ENCODE results near the gene SPNS3.
A peak's percentile ranks its signal among the peaks of the same experiment; 100 is the strongest.

Gene SPNS3

DNA sequence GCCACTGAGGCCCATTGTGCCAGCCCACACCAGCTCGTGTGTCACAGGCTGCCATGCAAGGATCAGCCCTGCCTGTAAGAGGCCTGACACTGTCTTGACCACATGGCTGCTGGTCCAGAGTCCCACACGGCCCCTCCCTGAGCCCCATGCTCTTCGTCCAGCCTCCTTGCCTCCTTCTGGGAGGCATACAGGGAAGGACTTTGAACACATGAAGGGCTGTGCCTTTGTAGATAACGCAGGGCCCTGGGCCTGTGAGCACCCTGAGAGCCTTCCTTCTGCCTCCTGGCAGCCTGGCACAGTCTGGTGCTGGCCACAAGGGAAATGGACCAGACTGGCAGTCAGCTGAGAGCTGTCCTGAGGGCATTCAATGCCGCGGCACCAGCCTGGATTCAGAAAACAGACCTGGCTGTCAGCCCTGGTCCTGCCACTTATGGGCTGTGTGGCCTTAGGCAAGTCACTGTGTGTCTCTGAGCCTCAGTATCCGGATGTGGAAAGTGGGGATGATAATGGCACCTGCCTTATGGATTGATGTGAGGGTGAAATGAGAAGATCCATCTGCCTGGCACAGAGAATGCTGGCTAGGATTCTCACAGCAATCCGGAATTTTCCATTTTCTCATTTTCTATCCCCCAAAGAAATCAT is 45.7 kb downstream of the SPNS3 start:
- DNase-seq (ENCODE audit: low read depth in 1 of 2, low spot score in 1 of 2) = no peak
- no peak for TF ChIP-seq JUND (IDR thresholded peaks at IDR 0.05; ENCODE audit: low read depth)
- in situ Hi-C loops (cut with HindIII; ENCODE audit: low pct_unique_long_range_greater_than_20kb, low sequenced_read_pairs) = no loop called here

DNA sequence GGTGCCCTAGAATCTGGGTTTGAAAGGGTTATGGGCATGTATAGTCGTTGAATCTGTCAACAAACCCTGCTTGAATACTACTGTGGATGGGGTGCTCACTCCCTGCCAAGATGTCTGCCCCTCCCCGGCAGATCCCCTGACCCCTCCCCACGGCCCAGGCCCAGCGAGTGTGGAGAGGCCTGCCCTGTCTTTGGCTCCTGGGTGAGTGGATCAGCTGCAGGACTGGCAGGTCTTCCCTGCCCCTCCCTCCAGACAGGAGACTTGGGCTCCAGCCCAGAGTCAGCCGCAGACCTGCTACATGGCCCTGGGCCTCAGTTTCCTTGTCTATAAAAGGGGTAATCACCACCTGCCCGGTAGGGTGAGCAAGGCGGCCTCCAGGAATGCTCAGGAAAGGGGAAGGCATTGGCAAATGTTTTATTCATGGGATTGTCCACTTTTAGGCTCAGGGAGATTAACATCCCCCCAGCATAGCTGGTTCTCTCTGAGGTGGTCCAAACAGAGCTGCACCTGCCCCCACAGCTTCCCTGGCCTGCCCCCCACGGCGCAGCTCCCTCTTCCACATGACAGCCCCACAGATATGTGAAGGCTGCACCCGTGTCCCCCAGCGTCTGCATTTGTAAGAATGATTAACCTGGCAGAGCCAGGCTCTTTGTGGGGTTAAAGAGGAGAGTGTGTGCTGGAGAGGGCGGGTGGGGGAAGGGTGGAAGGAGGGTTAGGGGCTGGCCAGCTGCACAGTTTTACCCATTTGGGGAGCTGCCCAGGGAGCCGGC is 46.4 kb downstream of the SPNS3 start:
- in situ Hi-C loops (cut with HindIII; ENCODE audit: low pct_unique_long_range_greater_than_20kb, low sequenced_read_pairs) = no loop called here
- no peak for DNase-seq (ENCODE audit: low read depth in 1 of 2, low spot score in 1 of 2)
- no peak for TF ChIP-seq JUND (IDR thresholded peaks at IDR 0.05; ENCODE audit: low read depth)

DNA sequence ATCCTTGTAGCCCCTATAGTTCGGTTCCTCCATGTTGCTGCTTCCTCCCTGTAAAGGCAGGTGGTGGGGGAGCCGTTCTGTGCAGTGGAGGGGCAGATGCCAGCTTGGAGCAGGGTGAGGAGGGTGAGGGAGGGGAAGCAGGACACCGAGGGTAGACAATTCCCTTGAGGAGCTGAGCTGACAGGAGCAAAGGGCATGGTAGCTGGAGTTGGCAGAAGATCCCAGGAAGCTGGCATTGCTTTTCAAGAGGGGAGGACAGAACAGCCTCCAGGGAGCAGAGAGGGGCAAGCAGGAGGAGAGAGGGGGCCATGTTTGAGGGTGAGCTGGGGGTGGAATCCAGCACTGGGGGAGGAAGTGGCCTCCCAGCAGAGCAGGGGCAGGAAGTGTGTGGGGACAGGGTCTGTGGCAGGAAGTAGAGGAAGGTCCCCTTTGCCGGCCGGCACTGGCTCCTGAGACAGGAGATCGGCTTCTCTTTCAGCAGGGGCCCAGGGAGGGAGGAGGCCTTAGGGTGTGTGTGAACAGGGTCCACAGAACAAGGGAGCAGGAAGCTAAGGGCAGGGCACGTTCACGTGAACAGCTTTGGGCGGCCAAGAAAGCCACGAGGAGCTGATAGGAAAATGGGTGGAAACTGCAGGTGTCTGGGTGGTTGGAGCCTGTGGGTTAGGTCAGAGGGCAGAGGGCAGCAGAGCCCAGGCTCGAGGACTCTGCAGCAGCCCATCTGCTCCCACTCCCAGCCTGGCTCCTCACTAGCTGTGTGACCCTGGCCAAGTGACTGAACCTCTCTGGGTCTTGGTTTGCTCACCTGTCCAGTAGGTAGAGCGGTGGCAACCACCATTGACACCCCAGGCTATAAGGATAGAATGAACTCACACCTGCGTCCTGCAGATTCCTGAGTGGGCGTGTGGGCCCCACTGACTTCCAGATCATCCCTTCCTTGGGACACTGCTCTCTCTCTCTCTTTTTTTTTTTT is 47.5 kb downstream of the SPNS3 start:
- in situ Hi-C loops (cut with HindIII; ENCODE audit: low pct_unique_long_range_greater_than_20kb, low sequenced_read_pairs) = no loop called here
- DNase-seq (ENCODE audit: low read depth in 1 of 2, low spot score in 1 of 2) = no peak
- no peak for TF ChIP-seq JUND (IDR thresholded peaks at IDR 0.05; ENCODE audit: low read depth)

DNA sequence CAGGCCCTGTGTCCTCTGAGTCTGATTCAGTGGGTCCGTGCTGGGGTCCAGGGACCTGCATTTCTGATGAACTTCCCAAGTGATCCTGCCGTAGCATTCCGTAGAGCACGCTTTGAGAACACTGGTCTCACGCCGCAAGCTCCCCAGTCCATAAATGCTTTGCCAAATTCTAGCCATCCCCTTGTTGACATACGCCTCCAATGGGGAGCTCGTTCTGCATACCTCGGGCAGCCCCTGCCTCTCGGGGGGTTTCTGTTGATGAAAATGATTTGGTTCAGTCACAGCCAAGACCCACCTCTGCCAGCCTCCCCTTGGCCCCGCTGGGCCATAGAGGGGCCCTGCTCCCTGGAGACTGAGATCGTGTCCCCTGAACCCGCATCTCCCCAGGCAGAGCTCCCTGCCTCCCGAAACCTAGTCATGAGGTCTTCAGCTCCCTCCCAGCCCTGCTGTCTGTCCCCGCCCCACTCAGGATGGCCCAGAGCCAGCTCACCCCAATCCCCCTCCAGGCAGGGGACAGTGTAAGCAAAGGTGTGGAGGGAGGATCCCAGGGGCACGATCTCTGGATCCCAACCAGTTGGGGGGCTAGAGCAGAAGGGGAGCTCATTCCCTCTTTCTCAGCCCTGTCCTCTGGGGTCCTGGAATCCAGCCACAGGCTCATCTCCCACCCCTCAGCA is 48.7 kb downstream of the SPNS3 start:
- TF ChIP-seq JUND (IDR thresholded peaks at IDR 0.05; ENCODE audit: low read depth) = no peak
- DNase-seq (ENCODE audit: low read depth in 1 of 2, low spot score in 1 of 2) = peak in 1 of 2 experiments; percentile 67
- in situ Hi-C loops (cut with HindIII; ENCODE audit: low pct_unique_long_range_greater_than_20kb, low sequenced_read_pairs) = no loop called here

DNA sequence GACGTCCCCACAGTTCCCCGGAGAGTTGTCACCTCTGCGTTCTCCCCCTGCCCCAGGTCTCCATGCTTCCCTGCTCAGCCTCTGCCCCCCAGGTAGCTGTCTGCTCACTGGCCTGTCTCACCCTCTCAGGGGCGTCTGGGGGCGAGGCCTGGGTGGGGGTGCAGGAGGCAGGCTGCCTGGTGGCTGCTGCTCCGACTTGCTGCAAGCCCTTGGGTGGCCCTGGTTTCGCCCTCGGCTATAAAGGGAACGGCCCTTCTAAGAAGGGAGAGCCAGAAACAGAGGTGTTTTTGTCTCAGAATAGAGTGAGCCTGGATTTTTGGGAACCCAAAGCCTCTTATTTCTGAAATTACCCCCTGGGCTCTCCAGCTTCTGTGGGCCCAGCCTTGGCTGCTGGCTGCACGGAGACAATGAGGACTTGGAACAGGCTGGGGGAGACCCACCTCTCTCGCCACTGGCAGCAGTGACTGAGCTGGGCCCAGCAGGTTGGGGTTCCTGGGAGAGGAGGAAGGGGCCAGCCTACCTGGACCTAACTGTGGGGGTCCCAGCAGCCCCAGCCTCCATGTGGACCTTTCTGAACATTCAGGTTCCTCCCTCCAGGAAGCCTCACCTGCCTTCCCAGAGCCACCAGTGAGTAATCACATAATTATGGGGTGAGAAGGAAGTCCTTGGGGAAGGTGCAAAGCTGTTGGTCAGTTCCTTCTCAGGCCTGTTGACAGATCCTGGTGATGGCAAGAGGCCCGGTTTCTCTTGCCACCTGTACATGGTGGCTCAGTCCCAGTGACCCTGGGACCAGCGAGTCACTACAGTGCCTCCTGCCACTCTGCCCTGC is 49.5 kb downstream of the SPNS3 start:
- in situ Hi-C loops (cut with HindIII; ENCODE audit: low pct_unique_long_range_greater_than_20kb, low sequenced_read_pairs) = no loop called here
- TF ChIP-seq JUND (IDR thresholded peaks at IDR 0.05; ENCODE audit: low read depth) = peak; percentile 83
- DNase-seq (ENCODE audit: low read depth in 1 of 2, low spot score in 1 of 2) = peak; percentile 89 to 94

DNA sequence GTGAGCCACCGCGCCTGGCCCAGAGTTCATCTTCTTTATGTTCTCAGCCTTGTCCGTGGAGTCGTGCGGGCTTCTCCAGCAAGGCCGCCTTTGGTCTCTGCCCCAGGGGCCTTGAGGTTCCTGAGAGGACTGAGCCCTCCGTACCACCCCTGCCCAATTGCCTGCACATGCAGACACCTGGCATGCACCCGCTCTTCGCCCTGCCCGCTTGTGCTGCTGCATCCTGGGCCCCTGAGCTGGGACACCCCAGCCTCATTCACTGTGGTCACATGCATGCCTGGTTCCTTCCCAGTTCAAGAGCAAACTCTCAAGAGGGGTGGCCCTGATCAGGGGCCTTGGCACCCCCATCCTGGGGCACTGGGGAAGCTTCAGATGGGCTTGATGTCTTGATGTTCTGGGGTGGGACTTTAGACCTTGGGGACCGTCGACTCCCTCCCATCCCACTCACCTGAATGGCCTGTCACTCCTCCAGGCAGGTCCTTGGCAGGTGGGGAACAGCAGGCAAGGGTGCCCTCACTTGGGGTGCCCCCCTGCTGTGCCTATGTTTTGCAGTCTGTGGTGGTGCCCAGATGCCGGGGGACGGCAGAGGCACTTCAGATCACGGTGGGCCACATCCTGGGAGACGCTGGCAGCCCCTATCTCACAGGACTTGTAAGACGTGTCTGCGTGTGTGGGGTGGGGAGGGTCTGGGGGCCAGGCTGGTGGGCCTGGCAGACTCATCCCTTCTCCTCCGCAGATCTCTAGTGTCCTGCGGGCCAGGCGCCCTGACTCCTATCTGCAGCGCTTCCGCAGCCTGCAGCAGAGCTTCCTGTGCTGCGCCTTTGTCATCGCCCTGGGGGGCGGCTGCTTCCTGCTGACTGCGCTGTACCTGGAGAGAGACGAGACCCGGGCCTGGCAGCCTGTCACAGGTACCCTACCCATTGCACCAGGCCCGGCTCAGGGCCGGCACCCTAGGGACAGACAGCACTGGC is 52.2 kb downstream of the SPNS3 start:
- no peak for TF ChIP-seq JUND (IDR thresholded peaks at IDR 0.05; ENCODE audit: low read depth)
- DNase-seq (ENCODE audit: low read depth in 1 of 2, low spot score in 1 of 2) = no peak
- in situ Hi-C loops (cut with HindIII; ENCODE audit: low pct_unique_long_range_greater_than_20kb, low sequenced_read_pairs) = no loop called here

DNA sequence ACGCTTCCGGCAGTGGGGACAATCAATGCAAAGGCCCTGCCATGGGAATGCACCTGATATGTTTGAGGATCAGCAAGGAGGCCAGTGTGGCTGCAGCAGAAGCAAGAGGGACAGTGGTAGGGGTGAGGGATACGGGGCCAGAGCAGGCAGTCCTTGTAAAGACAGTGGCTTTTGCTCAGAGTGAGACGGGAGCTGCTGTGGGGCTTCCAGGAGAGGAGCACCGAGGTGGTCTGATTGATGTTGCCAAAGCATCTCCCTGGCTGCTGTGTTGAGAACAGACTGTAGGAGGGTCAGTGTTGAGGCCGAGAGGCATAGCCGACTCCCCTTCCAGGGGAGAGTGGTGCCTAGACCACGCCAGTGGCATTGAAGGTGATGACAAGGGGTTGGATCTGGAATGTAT is 53.6 kb downstream of the SPNS3 start:
- DNase-seq (ENCODE audit: low read depth in 1 of 2, low spot score in 1 of 2) = no peak
- in situ Hi-C loops (cut with HindIII; ENCODE audit: low pct_unique_long_range_greater_than_20kb, low sequenced_read_pairs) = no loop called here
- no peak for TF ChIP-seq JUND (IDR thresholded peaks at IDR 0.05; ENCODE audit: low read depth)

DNA sequence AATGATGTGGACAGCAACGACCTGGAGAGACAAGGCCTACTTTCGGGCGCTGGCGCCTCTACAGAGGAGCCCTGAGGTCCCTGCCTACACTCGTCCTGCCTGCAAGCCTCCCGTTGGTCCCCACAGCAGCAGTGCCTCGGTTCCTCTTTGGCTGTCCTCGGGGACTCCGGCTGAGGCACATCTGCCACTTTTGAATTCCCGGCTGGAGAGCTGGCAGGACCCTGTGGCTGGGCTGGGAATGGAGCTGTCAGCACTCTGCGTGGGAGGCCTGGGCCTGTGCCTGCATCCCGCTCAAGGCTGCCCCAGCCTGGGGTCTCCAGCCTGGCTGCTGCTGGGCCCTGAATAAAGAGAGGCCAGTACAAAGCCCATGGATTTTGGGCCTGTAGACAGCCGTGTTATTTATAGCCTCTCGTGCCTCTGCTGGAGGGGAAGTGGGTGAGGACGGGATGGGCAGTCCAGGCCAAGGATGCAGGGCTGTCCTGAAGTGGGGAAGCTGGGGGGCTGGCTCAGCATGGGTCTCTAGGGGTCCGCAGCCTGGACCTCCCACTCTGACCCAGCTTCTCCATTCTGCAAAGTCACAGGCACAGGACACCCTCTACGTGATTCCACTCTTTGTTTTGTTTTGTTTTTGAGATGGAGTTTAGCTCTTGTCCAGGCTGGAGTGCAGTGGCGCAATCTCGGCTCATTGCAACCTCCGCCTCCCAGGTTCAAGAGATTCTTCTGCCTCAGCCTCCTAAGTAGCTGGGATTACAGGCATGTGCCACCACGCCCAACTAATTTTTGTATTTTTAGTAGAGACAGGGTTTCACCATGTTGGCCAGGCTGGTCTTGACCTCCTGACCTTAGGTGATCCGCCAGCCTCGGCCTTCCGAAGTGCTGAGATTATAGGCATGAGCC is 54.3 kb downstream of the SPNS3 start:
- no peak for TF ChIP-seq JUND (IDR thresholded peaks at IDR 0.05; ENCODE audit: low read depth)

DNA sequence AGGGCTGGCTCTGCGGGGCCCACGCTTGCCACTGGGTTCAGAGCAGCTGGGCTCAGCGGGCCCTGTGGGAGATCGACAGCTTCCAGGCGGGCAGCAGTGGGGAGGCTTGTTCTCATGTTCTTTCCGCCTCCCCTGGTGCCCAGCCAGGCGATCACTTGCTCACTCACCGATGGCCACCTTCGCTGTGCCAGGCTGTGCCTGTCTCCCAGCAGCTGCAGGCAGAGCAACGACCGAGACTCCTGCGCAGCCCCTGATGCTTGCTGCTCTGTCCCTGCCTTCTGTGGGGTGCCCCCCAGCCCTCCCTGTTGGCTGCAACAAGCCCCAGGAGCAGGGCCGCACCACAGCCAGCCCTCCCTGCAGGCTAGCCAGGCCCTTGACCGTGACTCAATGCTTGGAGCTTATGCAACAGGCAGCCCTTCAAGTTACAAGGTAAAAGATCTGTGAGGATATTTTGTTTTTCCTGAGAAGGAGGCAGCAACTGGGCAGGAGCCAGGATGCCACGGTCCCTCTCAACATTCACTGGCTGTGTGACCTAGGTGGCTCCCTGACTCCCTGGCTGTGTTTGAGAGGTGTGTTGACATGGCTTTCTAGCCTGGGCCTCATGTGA is 55.4 kb downstream of the SPNS3 start:
- no peak for TF ChIP-seq JUND (IDR thresholded peaks at IDR 0.05; ENCODE audit: low read depth)
- no peak for DNase-seq (ENCODE audit: low read depth in 1 of 2, low spot score in 1 of 2)
- in situ Hi-C loops (cut with HindIII; ENCODE audit: low pct_unique_long_range_greater_than_20kb, low sequenced_read_pairs) = no loop called here

More for the DNA sequence above, 54.3 kb downstream of the SPNS3 start:
- no peak for DNase-seq (ENCODE audit: low read depth in 1 of 2, low spot score in 1 of 2)
- in situ Hi-C loops (cut with HindIII; ENCODE audit: low pct_unique_long_range_greater_than_20kb, low sequenced_read_pairs) = no loop called here
